K562 (cell line): ENCODE results near the gene WBP1. TPM values are rescaled to one million over a fixed set of nuclear protein-coding genes. Genes with fewer than 3 reads are reported as not detected.

Source experiments
- ASH1L ChIP-seq: fragments of 450-650 bp; IDR thresholded peaks from 2 replicates; pipeline ENCODE4 v1.6.1; 2018; ENCODE audit warnings: borderline replicate concordance, mild to moderate bottlenecking, low read depth; ENCODE audit not compliant: partially characterized antibody
- CBX3 ChIP-seq, 2 experiments: IDR thresholded peaks; 1 replicate in 1 of 2; 2 replicates in 1 of 2; pipeline ENCODE4 v1.6.1; 2012; ENCODE audit warnings: inconsistent platforms in 2 of 2, low read length in 2 of 2, borderline replicate concordance in 1 of 2, control low read depth in 1 of 2
- CREM ChIP-seq: IDR thresholded peaks from 2 replicates; pipeline ENCODE4 v1.6.1; 2014; ENCODE audit warnings: antibody characterized with exemption, low read depth
- HLTF ChIP-seq: fragments of 450-650 bp; IDR thresholded peaks from 2 replicates; pipeline ENCODE4 v1.6.1; 2016
- LCOR ChIP-seq: sonication (generic); formaldehyde crosslinking; IDR thresholded peaks from 2 replicates; pipeline ENCODE4 v1.8.0; 2022; ENCODE audit warnings: mild to moderate bottlenecking, missing genetic modification reagents
- MAFF ChIP-seq: IDR thresholded peaks from 2 replicates; pipeline ENCODE4 v1.6.1; 2012; ENCODE audit warnings: low read length, improper control_type of control experiment
- MAZ ChIP-seq, 2 experiments: fragments of 450-650 bp in 1 of 2; sonication (generic) in 1 of 2; formaldehyde crosslinking; IDR thresholded peaks in 1 of 2; conservative IDR thresholded peaks in 1 of 2; 2 replicates each; pipeline versions ENCODE4 v1.4.0 to v1.5.0; 2020; ENCODE audit warnings: mild to moderate bottlenecking in 1 of 2, missing genetic modification reagents in 1 of 2
- RBBP5 ChIP-seq: fragments of 200-600 bp; sonication (generic); IDR thresholded peaks from 2 replicates; pipeline ENCODE4 v1.6.1; 2012; ENCODE audit warnings: borderline replicate concordance, mild to moderate bottlenecking, low read length, control low read depth, inconsistent platforms; ENCODE audit not compliant: insufficient read depth, poor library complexity, severe bottlenecking
- SRF ChIP-seq, 2 experiments: fragments of 250-450, 450-650 bp in 1 of 2; sonication (Bioruptor Pico) in 1 of 2; sonication (generic) in 1 of 2; formaldehyde crosslinking; IDR thresholded peaks; 2 replicates each; pipeline versions ENCODE4 v1.5.0 to v1.5.1; 2020 to 2022; ENCODE audit warnings: mild to moderate bottlenecking in 1 of 2, missing genetic modification reagents in 1 of 2
- TRIM24 ChIP-seq, 2 experiments: fragments of 450-650 bp; IDR thresholded peaks; 2 replicates each; pipeline ENCODE4 v1.6.1; 2016
- ZKSCAN1 ChIP-seq: fragments of 150-350 bp; IDR thresholded peaks from 2 replicates; pipeline ENCODE4 v1.6.1; 2016; ENCODE audit warnings: low read depth, low read length
- ZNF408 ChIP-seq: fragments of 250-450 bp; sonication (Bioruptor Pico); IDR thresholded peaks from 2 replicates; pipeline ENCODE4 v1.4.0; 2020; ENCODE audit warnings: low read depth, mild to moderate bottlenecking, moderate library complexity
- ZNF764 ChIP-seq: fragments of 250-450 bp; sonication (Bioruptor Pico); IDR thresholded peaks from 2 replicates; pipeline ENCODE4 v1.4.0; 2020; ENCODE audit warnings: low read depth, mild to moderate bottlenecking, moderate library complexity
- polyA plus RNA-seq, 8 experiments: library from polyadenylated mRNA; depleted of rRNA in 4 of 8; stranded (reverse) in 5 of 8; unstranded in 3 of 8; fragments of >200 nt; fragmentation: Nextera tagmentation in 2 of 8; fragmentation: Illumina TruSeq in 1 of 8; extraction: Ambion mirVana in 2 of 8; extraction: Trizol in 1 of 8; gene quantifications; 2 replicates each; pipeline versions ENCODE4 v1.2.1 to v1.2.3, GENCODE V29; 2011 to 2014; ENCODE audit warnings: inconsistent platforms in 1 of 8, missing spikeins in 1 of 8
- total RNA-seq, 7 experiments: library from RNA; depleted of rRNA in 6 of 7; stranded (reverse); fragments of >200 nt in 6 of 7; fragmentation: Illumina TruSeq in 2 of 7; extraction: Trizol in 2 of 7; gene quantifications; 2 replicates each; pipeline versions ENCODE4 v1.2.1 to v1.2.3, GENCODE V29; 2011 to 2021; ENCODE audit warnings: low replicate concordance in 1 of 7
- TF ChIP-seq, protein P1 (sequence below): sonication (generic); formaldehyde crosslinking; IDR thresholded peaks from 2 replicates; pipeline ENCODE4 v1.9.0; 2022; ENCODE audit warnings: mild to moderate bottlenecking, missing genetic modification reagents
- TF ChIP-seq, protein P2 (sequence below): conservative IDR thresholded peaks from 2 replicates; pipeline ENCODE4 v1.6.1; 2011; ENCODE audit warnings: low read depth, mild to moderate bottlenecking, low read length; ENCODE audit not compliant: control insufficient read depth
- TF ChIP-seq, protein P3 (sequence below), 3 experiments: IDR thresholded peaks in 2 of 3; conservative IDR thresholded peaks in 1 of 3; 2 replicates each; pipeline ENCODE4 v1.5.1; 2011 to 2012; ENCODE audit warnings: low read length in 3 of 3, mild to moderate bottlenecking in 3 of 3, control low read depth in 2 of 3, improper control_type of control experiment in 1 of 3, inconsistent platforms in 1 of 3, low read depth in 1 of 3, mixed read lengths in 1 of 3, moderate library complexity in 1 of 3; ENCODE audit not compliant: insufficient read depth in 2 of 3
- TF ChIP-seq, protein P4 (sequence below): fragments of 450-650 bp; IDR thresholded peaks from 2 replicates; pipeline ENCODE4 v1.6.1; 2017; ENCODE audit warnings: antibody characterized with exemption

Gene WBP1
- total and polyA plus RNA-seq, 9 of the 15 experiments (the other 6 are each of a cell fraction or from before 2014, with no cell fraction given), result 1.9 to 27.7 (median 14.2) TPM

DNA sequence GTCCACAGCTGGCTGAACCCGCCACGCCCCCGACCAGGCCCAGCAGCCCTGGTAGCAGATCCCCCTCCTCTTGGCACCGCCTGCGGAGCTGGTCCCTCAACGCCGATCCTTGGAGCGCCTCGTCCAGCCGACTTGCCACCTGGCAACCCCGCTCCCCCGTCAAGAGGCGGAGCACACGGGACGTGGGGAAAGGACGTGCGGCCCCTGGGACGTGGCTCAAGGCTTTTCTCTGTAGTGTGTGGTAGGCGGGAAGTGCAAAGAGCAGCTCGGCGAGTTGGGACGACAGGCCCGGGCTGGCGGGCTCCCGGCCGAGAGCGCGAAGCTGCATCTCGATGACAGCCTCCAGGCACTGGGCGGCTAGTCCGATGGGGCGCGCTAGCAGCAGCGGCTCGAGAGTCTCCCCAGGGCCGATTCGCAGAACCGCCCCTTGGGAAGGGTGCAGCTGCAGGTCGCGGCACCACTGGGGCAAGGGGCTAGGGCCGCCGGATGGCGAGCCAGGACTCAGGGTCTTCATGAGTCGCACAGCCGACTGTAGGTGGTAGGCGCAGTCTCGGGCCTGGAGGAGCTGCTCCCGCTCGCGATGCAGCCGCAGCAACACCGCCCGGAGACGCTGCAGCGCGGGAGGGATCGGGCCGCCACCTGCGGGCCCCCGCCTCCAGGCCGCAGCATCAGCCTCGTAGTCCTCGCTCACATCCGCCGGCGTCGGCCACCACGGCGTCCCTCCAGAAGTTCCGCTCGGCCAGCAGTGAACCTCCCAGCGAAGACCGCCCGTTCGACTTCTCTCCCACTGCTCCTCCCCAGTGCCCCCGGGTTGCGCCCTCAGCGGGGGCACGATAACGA lies 23.9 kb downstream of the WBP1 start (continued):
- TF ChIP-seq, protein P1, sequence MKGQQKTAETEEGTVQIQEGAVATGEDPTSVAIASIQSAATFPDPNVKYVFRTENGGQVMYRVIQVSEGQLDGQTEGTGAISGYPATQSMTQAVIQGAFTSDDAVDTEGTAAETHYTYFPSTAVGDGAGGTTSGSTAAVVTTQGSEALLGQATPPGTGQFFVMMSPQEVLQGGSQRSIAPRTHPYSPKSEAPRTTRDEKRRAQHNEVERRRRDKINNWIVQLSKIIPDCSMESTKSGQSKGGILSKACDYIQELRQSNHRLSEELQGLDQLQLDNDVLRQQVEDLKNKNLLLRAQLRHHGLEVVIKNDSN (CRISPR knock-in tag), result no peak
- 0 out of 4 replicates have a peak, but pooled peaks of 1 of the 2 experiments have one; percentile 42 for TF ChIP-seq TRIM24 (IDR thresholded peaks at IDR 0.05)
- TF ChIP-seq ZNF764 (CRISPR knock-in tag), result no peak
- 0 out of 2 replicates have a peak, but pooled peaks have one; percentile 2 for TF ChIP-seq CREM
- TF ChIP-seq, protein P2, sequence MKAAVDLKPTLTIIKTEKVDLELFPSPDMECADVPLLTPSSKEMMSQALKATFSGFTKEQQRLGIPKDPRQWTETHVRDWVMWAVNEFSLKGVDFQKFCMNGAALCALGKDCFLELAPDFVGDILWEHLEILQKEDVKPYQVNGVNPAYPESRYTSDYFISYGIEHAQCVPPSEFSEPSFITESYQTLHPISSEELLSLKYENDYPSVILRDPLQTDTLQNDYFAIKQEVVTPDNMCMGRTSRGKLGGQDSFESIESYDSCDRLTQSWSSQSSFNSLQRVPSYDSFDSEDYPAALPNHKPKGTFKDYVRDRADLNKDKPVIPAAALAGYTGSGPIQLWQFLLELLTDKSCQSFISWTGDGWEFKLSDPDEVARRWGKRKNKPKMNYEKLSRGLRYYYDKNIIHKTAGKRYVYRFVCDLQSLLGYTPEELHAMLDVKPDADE, result peak; percentile 60; the same call in 1 of the 2 replicates
- TF ChIP-seq MAFF, result no peak
- 0 out of 4 replicates have a peak, but pooled peaks of 1 of the 2 experiments have one; percentile 50 for TF ChIP-seq MAZ (CRISPR knock-in tag; conservative IDR thresholded peaks at IDR 0.05 in 1 of 2, IDR thresholded peaks at IDR 0.05 in 1 of 2)
- TF ChIP-seq ASH1L, result no peak
- TF ChIP-seq LCOR (CRISPR knock-in tag), result no peak
- TF ChIP-seq, protein P3, sequence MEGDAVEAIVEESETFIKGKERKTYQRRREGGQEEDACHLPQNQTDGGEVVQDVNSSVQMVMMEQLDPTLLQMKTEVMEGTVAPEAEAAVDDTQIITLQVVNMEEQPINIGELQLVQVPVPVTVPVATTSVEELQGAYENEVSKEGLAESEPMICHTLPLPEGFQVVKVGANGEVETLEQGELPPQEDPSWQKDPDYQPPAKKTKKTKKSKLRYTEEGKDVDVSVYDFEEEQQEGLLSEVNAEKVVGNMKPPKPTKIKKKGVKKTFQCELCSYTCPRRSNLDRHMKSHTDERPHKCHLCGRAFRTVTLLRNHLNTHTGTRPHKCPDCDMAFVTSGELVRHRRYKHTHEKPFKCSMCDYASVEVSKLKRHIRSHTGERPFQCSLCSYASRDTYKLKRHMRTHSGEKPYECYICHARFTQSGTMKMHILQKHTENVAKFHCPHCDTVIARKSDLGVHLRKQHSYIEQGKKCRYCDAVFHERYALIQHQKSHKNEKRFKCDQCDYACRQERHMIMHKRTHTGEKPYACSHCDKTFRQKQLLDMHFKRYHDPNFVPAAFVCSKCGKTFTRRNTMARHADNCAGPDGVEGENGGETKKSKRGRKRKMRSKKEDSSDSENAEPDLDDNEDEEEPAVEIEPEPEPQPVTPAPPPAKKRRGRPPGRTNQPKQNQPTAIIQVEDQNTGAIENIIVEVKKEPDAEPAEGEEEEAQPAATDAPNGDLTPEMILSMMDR (IDR thresholded peaks at IDR 0.05 in 2 of 3, conservative IDR thresholded peaks at IDR 0.05 in 1 of 3; ENCODE audit: insufficient read depth in 2 of 3, low read depth in 1 of 3, low read length in 3 of 3), result peak in 2 of 3 experiments; percentile 7 to 30; a peak in 1 of 6 replicates
- peak; percentile 7; the same call in 1 of the 2 replicates for TF ChIP-seq HLTF
- TF ChIP-seq, protein P4, sequence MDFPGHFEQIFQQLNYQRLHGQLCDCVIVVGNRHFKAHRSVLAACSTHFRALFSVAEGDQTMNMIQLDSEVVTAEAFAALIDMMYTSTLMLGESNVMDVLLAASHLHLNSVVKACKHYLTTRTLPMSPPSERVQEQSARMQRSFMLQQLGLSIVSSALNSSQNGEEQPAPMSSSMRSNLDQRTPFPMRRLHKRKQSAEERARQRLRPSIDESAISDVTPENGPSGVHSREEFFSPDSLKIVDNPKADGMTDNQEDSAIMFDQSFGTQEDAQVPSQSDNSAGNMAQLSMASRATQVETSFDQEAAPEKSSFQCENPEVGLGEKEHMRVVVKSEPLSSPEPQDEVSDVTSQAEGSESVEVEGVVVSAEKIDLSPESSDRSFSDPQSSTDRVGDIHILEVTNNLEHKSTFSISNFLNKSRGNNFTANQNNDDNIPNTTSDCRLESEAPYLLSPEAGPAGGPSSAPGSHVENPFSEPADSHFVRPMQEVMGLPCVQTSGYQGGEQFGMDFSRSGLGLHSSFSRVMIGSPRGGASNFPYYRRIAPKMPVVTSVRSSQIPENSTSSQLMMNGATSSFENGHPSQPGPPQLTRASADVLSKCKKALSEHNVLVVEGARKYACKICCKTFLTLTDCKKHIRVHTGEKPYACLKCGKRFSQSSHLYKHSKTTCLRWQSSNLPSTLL, result no peak
- no peak for TF ChIP-seq ZNF408 (CRISPR knock-in tag)
- TF ChIP-seq CBX3 (IDR thresholded peaks at IDR 0.05; ENCODE audit: borderline replicate concordance in 1 of 2, low read length in 2 of 2), result no peak
- TF ChIP-seq SRF (CRISPR knock-in tag; IDR thresholded peaks at IDR 0.05), result 0 out of 4 replicates have a peak, but pooled peaks of 1 of the 2 experiments have one; percentile 19
- TF ChIP-seq ZKSCAN1, result no peak
- peak; percentile 86 for TF ChIP-seq RBBP5
